Liver (tissue), 9 donors: Measurements from ENCODE around the gene RSL1D1. TPM values are rescaled to one million over a fixed set of nuclear protein-coding genes. Genes with fewer than 3 reads are reported as not detected.
A peak's percentile ranks its signal among the peaks of the same experiment; 100 is the strongest.

Source experiments
- DNase-seq: peaks from one replicate; pipeline ENCODE4 v3.0.0-alpha.2; 2017; ENCODE audit warnings: low spot score
- H3K27ac ChIP-seq, 2 donors: one replicate each; pipeline ENCODE4 v1.7.0; 2013; ENCODE audit warnings: inconsistent platforms in 2 of 2, low read length in 2 of 2, control low read depth in 1 of 2, low read depth in 1 of 2, mild to moderate bottlenecking in 1 of 2
- H3K27me3 ChIP-seq, 4 donors: one replicate each; pipeline versions ENCODE4 v1.6.1 to v1.7.0; 2013; ENCODE audit warnings: low read length in 3 of 4, inconsistent platforms in 1 of 4, mild to moderate bottlenecking in 1 of 4, moderate library complexity in 1 of 4; ENCODE audit not compliant: control insufficient read depth in 4 of 4, insufficient read depth in 4 of 4
- H3K36me3 ChIP-seq, 4 donors: one replicate each; pipeline versions ENCODE4 v1.6.1 to v1.7.0; 2013; ENCODE audit warnings: low read length in 3 of 4, mild to moderate bottlenecking in 3 of 4, low read depth in 1 of 4, moderate library complexity in 1 of 4; ENCODE audit not compliant: control insufficient read depth in 4 of 4, insufficient read depth in 3 of 4
- H3K4me1 ChIP-seq, 4 donors: one replicate each; pipeline versions ENCODE4 v1.6.1 to v1.7.0; 2013; ENCODE audit warnings: low read length in 3 of 4, mild to moderate bottlenecking in 3 of 4, moderate library complexity in 1 of 4; ENCODE audit not compliant: control insufficient read depth in 4 of 4, insufficient read depth in 4 of 4
- H3K4me3 ChIP-seq, 3 donors: one replicate each; pipeline versions ENCODE4 v1.6.1 to v1.7.0; 2013; ENCODE audit warnings: low read length in 3 of 3, control low read depth in 1 of 3, low read depth in 1 of 3, mild to moderate bottlenecking in 1 of 3
- H3K9ac ChIP-seq, 2 donors: one replicate each; pipeline ENCODE4 v1.7.0; 2013; ENCODE audit warnings: low read length in 2 of 2, mild to moderate bottlenecking in 2 of 2, moderate library complexity in 2 of 2, control low read depth in 1 of 2, low read depth in 1 of 2
- H3K9me3 ChIP-seq, 4 donors: one replicate each; pipeline versions ENCODE4 v1.6.1 to v1.7.0; 2013; ENCODE audit warnings: low read length in 3 of 4; ENCODE audit not compliant: control insufficient read depth in 4 of 4
- CTCF ChIP-seq: fragments of 150-350 bp; IDR thresholded peaks from 2 replicates; pipeline ENCODE4 v1.5.1; 2017; ENCODE audit warnings: improper control_type of control experiment, low read depth, low read length; ENCODE audit not compliant: missing input control
- EGR1 ChIP-seq, 2 donors: IDR thresholded peaks; 2 replicates each; pipeline ENCODE4 v1.6.1; 2016 to 2018; ENCODE audit warnings: antibody characterized with exemption in 2 of 2, low read depth in 2 of 2
- FOXA1 ChIP-seq: IDR thresholded peaks from 2 replicates; pipeline ENCODE4 v1.6.1; 2016; ENCODE audit warnings: antibody characterized with exemption
- FOXA2 ChIP-seq: IDR thresholded peaks from 2 replicates; pipeline ENCODE4 v1.6.1; 2016; ENCODE audit warnings: antibody characterized with exemption
- GABPA ChIP-seq, 2 donors: IDR thresholded peaks in 1 of 2; conservative IDR thresholded peaks in 1 of 2; 2 replicates each; pipeline ENCODE4 v1.6.1; 2016; ENCODE audit warnings: antibody characterized with exemption in 2 of 2, mild to moderate bottlenecking in 1 of 2, moderate library complexity in 1 of 2
- HNF4A ChIP-seq, 2 donors: conservative IDR thresholded peaks; 2 replicates each; pipeline ENCODE4 v1.6.1; 2016; ENCODE audit warnings: antibody characterized with exemption in 2 of 2, mild to moderate bottlenecking in 2 of 2
- HNF4G ChIP-seq: IDR thresholded peaks from 2 replicates; pipeline ENCODE4 v1.6.1; 2016; ENCODE audit warnings: antibody characterized with exemption
- JUND ChIP-seq, 2 donors: IDR thresholded peaks; 2 replicates each; pipeline ENCODE4 v1.6.1; 2016; ENCODE audit warnings: antibody characterized with exemption in 2 of 2
- NR2F2 ChIP-seq: IDR thresholded peaks from 2 replicates; pipeline ENCODE4 v1.6.1; 2016; ENCODE audit warnings: antibody characterized with exemption
- RAD21 ChIP-seq, 2 donors: IDR thresholded peaks; 2 replicates each; pipeline ENCODE4 v1.6.1; 2016; ENCODE audit warnings: antibody characterized with exemption in 2 of 2, mild to moderate bottlenecking in 2 of 2
- REST ChIP-seq: IDR thresholded peaks from 2 replicates; pipeline ENCODE4 v1.6.1; 2016; ENCODE audit warnings: antibody characterized with exemption, mild to moderate bottlenecking
- RXRA ChIP-seq, 2 donors: IDR thresholded peaks; 2 replicates each; pipeline ENCODE4 v1.6.1; 2017 to 2018; ENCODE audit warnings: antibody characterized with exemption in 2 of 2, mild to moderate bottlenecking in 1 of 2
- SP1 ChIP-seq: IDR thresholded peaks from 2 replicates; pipeline ENCODE4 v1.6.1; 2018; ENCODE audit warnings: antibody characterized with exemption, mild to moderate bottlenecking
- TAF1 ChIP-seq: conservative IDR thresholded peaks from 2 replicates; pipeline ENCODE4 v1.6.1; 2016; ENCODE audit warnings: antibody characterized with exemption, mild to moderate bottlenecking
- YY1 ChIP-seq: IDR thresholded peaks from 2 replicates; pipeline ENCODE4 v1.6.1; 2016; ENCODE audit warnings: antibody characterized with exemption, mild to moderate bottlenecking
- ZBTB33 ChIP-seq: IDR thresholded peaks from 2 replicates; pipeline ENCODE4 v1.6.1; 2016; ENCODE audit warnings: antibody characterized with exemption
- WGBS: extraction: QIAGEN DNeasy Blood & Tissue Kit; methylation state at CpG from one replicate; pipeline ENCODE4 v1.1.7; 2013; 5-methylcytosine and 5-hydroxymethylcytosine counted together
- polyA plus RNA-seq, 2 donors: library from polyadenylated mRNA; stranded (reverse) in 1 of 2; unstranded in 1 of 2; fragments of 200-250 nt in 1 of 2; fragments of >200 nt in 1 of 2; fragmentation: Nextera tagmentation in 1 of 2; extraction: Ambion mirVana in 1 of 2; gene quantifications; one replicate each; pipeline versions ENCODE4 v1.2.1 to v1.2.3, GENCODE V29; 2013 to 2015
- total RNA-seq, 2 donors: library from RNA; depleted of rRNA; stranded (reverse); fragments of >200 nt; gene quantifications; one replicate each; pipeline ENCODE4 v1.2.3, GENCODE V29; 2014
- TF ChIP-seq, protein P1 (sequence below): IDR thresholded peaks from 2 replicates; pipeline ENCODE4 v1.6.1; 2016; ENCODE audit warnings: antibody characterized with exemption
- TF ChIP-seq, protein P2 (sequence below): IDR thresholded peaks from 2 replicates; pipeline ENCODE4 v1.6.1; 2016; ENCODE audit warnings: antibody characterized with exemption
- donor health status: healthy.
- donor health status: healthy.
- donor health status: healthy.
- donor health status: healthy.
- donor health status: healthy.

Gene RSL1D1
- total and polyA plus RNA-seq, 4 donors = 35.2 to 59.7 (median 43.3) TPM

GRCh38 chr16:11868412-11868980 lies 17.2 kb upstream of the RSL1D1 start:
- H3K9me3 ChIP-seq = no peaks in the 10 kb centered on the region
- H3K36me3 ChIP-seq = peaks cover 0 to 12% (median 6%) of the 10 kb centered on the region in 4 donors
- 75% methylated on average over 2 of the region's 2 CpGs for WGBS
- H3K9ac ChIP-seq = no peak overlapping the region
- no peaks in the 10 kb centered on the region for H3K27me3 ChIP-seq
- H3K4me1 ChIP-seq = peaks cover 12 to 61% (median 36%) of the 10 kb centered on the region in 4 donors
- H3K27ac ChIP-seq = peak overlapping the region in 1 of 2 donors; percentile 14
- no peak overlapping the region for H3K4me3 ChIP-seq
- no peak for TF ChIP-seq HNF4G
- TF ChIP-seq CTCF = no peak
- TF ChIP-seq, protein P1, sequence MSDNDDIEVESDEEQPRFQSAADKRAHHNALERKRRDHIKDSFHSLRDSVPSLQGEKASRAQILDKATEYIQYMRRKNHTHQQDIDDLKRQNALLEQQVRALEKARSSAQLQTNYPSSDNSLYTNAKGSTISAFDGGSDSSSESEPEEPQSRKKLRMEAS = no peak
- TF ChIP-seq FOXA2 = no peak
- no peak for TF ChIP-seq EGR1 (IDR thresholded peaks at IDR 0.05; ENCODE audit: low read depth in 2 of 2)
- no peak for TF ChIP-seq HNF4A (conservative IDR thresholded peaks at IDR 0.05)
- TF ChIP-seq RAD21 (IDR thresholded peaks at IDR 0.05) = no peak
- TF ChIP-seq GABPA (IDR thresholded peaks at IDR 0.05 in 1 of 2, conservative IDR thresholded peaks at IDR 0.05 in 1 of 2) = no peak
- TF ChIP-seq YY1 = no peak
- no peak for TF ChIP-seq TAF1
- no peak for TF ChIP-seq NR2F2
- no peak for TF ChIP-seq SP1
- no peak for TF ChIP-seq REST
- no peak for TF ChIP-seq FOXA1
- no peak for TF ChIP-seq JUND (IDR thresholded peaks at IDR 0.05)
- TF ChIP-seq, protein P2, sequence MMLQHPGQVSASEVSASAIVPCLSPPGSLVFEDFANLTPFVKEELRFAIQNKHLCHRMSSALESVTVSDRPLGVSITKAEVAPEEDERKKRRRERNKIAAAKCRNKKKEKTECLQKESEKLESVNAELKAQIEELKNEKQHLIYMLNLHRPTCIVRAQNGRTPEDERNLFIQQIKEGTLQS = no peak
- TF ChIP-seq ZBTB33 = no peak
- TF ChIP-seq RXRA (IDR thresholded peaks at IDR 0.05) = no peak
- no peak for DNase-seq
